NB4 (cell line): ENCODE results near the gene CACNA2D3.
A peak's percentile ranks its signal among the peaks of the same experiment; 100 is the strongest.

Source experiments
- DNase-seq: peaks from one replicate; pipeline ENCODE4 v3.0.0; 2010; ENCODE audit warnings: low read depth
- H3K4me3 ChIP-seq: one replicate; pipeline ENCODE4 v1.5.1; 2011; ENCODE audit warnings: mild to moderate bottlenecking, low read depth, low read length, moderate library complexity
- MYC ChIP-seq: IDR thresholded peaks from 2 replicates; pipeline ENCODE4 v1.6.1; 2011; ENCODE audit warnings: low read depth, low read length
- POLR2A ChIP-seq: IDR thresholded peaks from 2 replicates; pipeline ENCODE4 v1.6.1; 2011; ENCODE audit warnings: mild to moderate bottlenecking; ENCODE audit not compliant: insufficient read length; ENCODE audit errors: extremely low read depth
- TF ChIP-seq, protein P1 (sequence below): IDR thresholded peaks from 2 replicates; pipeline ENCODE4 v1.6.1; 2011; ENCODE audit warnings: low read depth, low read length
- TF ChIP-seq, protein P2 (sequence below): IDR thresholded peaks from one replicate; pipeline ENCODE4 v1.5.1; 2012; ENCODE audit warnings: low read depth, low read length

Gene CACNA2D3

DNA sequence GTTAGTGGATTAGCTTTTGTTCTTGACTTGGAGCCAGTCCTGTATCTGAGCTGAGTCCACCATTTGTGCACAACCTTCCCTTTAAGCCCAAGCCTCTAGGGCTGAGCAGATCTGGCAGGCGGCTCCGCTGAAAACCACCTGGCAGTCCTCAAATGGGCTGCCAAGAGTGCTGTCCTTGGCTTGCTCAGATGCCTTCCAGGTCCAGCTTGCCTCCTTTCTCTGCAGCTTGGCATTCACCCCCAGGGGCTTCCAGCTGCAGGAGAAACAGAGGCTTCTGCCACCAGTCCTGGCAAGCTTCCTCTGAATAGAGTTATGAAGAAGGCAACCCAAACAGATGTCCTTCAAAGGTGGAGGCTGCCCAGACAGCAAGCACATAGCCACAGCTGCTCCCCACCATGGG, 708.8 kb downstream of the CACNA2D3 start:
- no peak overlapping the region for H3K4me3 ChIP-seq
- no peak for DNase-seq
- TF ChIP-seq POLR2A (no peak), MYC (no peak)
- TF ChIP-seq, protein P1, sequence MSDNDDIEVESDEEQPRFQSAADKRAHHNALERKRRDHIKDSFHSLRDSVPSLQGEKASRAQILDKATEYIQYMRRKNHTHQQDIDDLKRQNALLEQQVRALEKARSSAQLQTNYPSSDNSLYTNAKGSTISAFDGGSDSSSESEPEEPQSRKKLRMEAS, result no peak
- TF ChIP-seq, protein P2, sequence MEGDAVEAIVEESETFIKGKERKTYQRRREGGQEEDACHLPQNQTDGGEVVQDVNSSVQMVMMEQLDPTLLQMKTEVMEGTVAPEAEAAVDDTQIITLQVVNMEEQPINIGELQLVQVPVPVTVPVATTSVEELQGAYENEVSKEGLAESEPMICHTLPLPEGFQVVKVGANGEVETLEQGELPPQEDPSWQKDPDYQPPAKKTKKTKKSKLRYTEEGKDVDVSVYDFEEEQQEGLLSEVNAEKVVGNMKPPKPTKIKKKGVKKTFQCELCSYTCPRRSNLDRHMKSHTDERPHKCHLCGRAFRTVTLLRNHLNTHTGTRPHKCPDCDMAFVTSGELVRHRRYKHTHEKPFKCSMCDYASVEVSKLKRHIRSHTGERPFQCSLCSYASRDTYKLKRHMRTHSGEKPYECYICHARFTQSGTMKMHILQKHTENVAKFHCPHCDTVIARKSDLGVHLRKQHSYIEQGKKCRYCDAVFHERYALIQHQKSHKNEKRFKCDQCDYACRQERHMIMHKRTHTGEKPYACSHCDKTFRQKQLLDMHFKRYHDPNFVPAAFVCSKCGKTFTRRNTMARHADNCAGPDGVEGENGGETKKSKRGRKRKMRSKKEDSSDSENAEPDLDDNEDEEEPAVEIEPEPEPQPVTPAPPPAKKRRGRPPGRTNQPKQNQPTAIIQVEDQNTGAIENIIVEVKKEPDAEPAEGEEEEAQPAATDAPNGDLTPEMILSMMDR, result no peak

DNA sequence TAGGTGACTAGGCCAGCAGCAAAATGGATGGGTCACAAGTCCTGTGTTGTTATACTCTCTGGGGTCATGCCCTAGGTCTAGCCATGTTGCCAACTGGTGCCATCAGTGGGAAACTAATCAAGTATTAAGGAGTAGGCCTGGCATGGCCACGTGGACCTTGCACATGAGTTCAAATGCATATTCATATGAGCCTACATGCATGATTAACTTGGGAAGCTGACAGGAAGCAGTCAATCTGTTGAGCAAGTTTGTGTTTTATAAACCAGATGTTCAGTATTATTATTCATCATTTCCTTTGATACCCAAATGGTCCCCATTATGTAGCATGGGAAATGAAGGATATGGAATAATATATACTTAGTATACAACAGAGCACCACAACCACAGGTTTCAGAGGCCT, 710.5 kb downstream of the CACNA2D3 start:
- DNase-seq, result no peak
- TF ChIP-seq POLR2A (no peak), MYC (no peak)
- TF ChIP-seq, protein P2, result no peak
- TF ChIP-seq, protein P1, result no peak
- no peak overlapping the region for H3K4me3 ChIP-seq

DNA sequence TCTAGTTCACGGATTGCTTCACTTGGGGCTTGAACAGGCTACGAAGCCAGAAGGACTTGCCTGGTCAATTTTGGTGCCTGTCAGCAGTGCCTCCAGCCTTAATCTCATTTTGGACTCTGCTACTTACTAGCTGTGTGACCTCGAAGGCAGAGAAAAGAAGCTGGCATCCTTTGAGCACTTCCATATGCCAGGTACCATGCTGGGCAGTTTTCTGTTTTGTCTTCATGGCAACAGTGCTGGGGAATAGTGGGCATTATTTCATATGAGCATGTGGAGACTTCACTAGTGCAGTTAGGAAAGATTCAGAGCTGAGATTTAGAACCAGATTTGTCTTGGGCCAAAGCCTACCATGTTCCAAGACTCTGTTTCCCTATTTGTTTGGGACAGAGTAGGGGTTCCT, 713.3 kb downstream of the CACNA2D3 start:
- H3K4me3 ChIP-seq, result no peak overlapping the region
- DNase-seq, result no peak
- no peak for TF ChIP-seq MYC
- no peak for TF ChIP-seq POLR2A
- TF ChIP-seq, protein P1, result no peak
- TF ChIP-seq, protein P2, result no peak

GRCh38 chr3:54836871-54837270, 714.5 kb downstream of the CACNA2D3 start:
- no peak for DNase-seq
- TF ChIP-seq, protein P1, result no peak
- H3K4me3 ChIP-seq, result no peak overlapping the region

GRCh38 chr3:54837964-54838363, 715.6 kb downstream of the CACNA2D3 start:
- no peak overlapping the region for H3K4me3 ChIP-seq
- TF ChIP-seq, protein P1, result no peak
- no peak for TF ChIP-seq MYC
- TF ChIP-seq, protein P2, result peak; percentile 31
- peak; percentile 28 for DNase-seq

- TF ChIP-seq, protein P1, result no peak
- TF ChIP-seq MYC (no peak), POLR2A (no peak)
- TF ChIP-seq, protein P2, result no peak
- no peak for DNase-seq
- no peak overlapping the region for H3K4me3 ChIP-seq
These were observed 719.1 kb downstream of the CACNA2D3 start for GRCh38 chr3:54841471-54841870.
